Measurements from ENCODE around the gene SMU1.
A peak's percentile ranks its signal among the peaks of the same experiment; 100 is the strongest.

SMU1 gene

DNA sequence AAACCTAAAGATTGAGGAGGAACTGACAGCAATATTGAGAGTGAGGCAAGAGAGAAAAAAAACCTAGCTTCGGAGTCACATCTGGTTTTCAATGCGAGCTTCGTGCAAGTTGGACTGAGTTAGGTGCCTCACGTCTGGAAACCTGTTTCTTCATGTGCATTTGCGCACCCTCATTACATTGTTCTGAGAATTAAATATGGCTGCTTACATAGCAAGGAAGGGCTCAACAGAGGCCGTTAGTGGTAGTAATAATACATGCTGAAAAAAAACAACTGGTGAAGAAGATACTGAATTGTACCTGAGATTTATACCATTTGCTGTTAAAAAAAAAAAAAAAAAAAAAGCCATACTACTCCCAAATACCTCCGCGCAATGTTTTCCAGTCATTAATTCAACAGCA lies 32.8 kb downstream of the SMU1 start:
- no peak for DNase-seq

DNA sequence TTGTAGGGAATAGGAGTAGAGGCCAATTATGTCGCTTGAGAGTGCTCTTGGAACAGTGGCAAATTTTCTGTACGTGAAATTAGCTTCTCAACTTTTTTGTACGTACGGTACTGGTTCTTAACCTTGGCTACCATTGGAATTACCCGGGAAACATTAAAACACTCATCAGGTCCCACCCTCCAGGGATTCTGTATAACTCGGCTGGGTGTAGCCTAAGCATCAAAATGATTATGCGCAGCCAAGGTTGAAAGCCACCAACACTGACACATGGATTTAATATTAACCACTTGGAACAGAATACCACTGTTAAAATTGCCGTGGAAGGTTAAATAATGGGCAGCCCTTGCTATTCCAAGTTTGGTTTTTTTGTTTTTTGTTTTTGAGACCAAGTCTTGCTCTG lies 34.0 kb downstream of the SMU1 start:
- no peak for DNase-seq

DNA sequence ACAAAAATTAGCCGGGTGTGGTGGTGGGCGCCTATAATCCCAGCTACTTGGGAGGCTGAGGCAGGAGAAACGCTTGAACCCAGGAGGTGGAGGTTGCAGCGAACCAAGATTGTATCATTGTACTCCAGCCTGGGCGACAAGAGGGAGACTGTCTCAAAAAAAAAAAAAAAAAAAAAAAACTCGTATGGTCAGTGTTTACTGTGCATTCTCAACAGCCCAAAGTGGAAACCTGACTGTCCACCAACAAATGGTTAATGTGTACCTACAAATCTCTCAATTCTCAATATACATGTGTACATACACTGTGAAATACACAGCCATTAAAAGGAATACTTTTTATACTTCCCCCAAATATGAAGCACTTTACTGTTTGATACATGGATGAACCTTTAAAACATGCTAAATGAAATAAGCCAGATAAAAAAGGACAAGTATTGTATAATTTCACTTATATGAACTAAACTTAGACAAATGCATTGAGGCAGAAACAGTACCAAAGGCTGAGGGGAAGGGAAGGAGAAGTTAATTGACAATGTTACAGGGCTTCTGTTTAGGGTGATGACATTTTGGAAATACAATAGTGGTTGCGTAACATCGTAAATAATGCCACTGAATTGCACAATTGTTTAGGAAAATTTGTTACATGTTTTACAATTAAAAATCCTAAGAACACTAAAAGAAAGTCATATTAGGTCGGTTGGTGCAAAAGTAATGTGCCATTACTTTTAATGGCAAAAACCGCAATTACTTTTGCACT lies 34.9 kb downstream of the SMU1 start:
- DNase-seq, result no peak

DNA sequence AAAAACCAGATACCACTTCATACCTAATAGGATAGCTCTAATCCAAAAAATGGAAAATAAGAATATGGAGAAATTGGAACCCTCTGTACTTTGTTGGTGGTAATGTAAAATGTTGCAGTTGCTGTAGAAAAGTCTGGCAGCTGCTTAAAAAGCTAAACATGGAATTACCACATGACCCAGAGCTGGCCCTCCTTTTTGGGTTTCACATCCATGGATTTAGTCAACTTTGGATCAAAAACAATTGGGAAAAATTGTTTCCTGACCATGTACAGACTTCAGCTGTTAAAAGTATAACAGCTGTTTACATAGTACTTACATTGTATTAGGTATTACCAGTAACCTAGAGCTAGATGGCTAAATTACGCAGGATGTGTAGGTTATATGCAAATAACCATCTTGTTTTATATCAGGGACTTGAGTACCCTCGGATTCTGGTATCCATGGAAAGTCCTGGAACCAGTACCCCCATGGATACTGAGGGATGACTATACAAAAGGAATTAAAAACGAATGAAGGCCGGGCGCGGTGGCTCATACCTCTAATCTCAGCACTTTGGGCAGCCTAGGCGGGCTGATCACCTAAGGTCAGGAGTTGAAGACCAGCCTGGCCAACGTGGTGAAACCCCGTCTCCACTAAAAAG lies 35.6 kb downstream of the SMU1 start:
- no peak for DNase-seq

DNA sequence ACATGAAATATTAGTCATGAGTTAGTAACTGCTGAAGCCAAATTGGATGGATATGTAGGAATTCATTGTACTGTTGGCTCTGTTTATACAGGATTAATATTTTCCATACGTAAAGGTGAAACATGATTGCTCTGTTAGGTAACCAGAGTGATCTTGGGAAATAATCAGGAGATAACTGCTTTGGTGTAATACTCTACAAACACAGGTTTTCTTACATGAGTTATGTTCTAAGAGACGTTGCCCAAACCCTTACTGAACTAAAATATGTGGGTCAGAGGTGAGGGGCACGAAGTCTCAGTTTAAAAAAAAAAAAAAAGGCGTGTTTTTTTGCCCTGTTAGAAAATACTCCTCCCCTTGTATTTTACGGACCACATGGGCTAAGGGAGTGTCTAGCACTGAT lies 43.6 kb downstream of the SMU1 start:
- no peak for DNase-seq

DNA sequence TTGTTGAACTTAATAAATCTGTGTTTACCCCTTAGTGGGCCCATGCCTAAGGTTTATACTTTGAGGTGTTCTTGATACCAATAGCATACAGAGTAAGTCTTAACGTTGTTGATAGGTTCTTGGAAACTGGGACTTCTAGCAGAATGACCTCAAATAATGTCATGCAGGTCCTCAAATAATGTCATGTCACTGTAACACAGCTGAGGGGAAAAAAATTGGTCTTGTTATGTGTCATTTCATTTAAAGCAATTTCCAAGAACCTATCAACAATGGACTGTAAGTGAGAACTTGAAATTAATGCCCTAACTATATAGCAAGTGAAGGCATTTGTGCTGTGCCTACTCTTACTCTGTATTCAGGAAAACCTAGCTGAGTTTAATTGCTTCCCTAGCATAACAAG lies 44.2 kb downstream of the SMU1 start:
- no peak for DNase-seq

DNA sequence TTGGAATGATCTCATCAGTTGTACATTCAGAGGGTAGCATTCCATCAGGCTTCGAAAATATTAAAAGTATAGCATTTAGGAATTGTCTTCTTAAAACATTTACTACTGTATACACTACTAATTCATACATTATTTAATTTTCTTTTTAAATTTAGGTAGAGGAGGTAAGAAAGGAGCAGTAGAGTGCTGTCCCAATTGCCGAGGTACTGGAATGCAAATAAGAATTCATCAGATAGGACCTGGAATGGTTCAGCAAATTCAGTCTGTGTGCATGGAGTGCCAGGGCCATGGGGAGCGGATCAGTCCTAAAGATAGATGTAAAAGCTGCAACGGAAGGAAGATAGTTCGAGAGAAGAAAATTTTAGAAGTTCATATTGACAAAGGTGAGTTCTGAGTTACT lies 46.2 kb downstream of the SMU1 start:
- no peak for DNase-seq

DNA sequence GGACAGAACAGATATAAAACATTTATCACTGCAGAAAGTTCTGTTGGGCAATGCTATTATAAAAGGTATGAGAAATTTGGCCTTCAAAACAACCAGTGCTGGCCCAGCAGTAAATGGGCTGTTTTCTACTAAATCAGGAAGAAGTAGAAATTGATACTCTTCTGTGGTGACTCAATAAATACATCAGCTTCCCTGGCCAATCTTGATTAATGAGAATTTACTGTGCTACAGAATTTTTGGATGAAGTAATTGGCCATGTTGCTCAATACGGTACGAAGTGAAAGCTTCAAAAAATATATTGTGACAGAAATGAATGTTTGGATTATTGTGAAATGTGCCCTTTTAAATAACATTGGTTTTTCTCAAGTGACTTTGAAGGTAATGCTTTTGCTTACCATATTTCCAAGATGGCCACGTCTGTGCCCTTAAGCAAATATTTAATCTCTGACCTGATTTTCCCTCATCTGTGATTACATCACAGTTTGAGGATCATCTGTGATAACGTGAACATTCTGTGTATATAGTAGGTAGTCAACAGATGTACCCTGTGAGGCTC lies 47.2 kb downstream of the SMU1 start:
- DNase-seq, result no peak

DNA sequence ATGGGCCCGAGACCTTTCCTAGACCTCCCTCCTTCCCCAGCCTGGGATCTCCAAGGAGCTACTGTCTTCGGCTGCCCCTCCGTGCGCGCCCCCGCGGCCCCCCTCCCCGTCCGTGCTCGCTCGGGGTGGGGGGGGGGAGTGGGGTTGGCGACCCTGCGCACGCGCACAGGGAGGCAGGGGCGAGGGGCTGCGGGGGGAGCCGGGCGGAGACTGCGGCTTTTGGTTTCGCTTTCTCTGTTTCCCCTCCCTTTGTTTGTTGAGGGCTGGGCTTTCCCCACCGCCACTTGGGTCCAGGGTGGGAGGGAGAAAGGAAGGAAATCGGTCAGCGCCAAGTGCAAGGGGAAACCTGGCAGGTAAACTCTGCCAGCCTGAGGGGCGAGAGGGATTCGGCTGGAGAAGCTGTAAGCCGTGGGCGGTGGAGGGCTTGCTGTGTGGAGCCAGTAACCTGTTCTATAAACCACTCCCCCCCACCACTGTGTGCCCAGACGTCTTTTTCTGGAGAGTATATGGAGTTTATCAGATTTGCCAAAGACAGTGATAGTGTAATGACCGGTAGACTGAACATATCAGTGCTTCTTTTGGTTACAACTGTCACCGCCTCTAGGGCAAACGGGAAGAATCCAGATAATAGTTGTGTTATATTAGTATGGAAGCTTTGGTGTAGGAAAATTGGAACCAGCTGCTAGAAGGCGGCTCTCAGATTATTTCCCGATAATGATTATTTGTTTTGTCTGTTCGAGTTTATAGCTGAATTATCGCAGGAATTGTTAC lies 50.7 kb downstream of the SMU1 start:
- DNase-seq, result peak; percentile 85

DNA sequence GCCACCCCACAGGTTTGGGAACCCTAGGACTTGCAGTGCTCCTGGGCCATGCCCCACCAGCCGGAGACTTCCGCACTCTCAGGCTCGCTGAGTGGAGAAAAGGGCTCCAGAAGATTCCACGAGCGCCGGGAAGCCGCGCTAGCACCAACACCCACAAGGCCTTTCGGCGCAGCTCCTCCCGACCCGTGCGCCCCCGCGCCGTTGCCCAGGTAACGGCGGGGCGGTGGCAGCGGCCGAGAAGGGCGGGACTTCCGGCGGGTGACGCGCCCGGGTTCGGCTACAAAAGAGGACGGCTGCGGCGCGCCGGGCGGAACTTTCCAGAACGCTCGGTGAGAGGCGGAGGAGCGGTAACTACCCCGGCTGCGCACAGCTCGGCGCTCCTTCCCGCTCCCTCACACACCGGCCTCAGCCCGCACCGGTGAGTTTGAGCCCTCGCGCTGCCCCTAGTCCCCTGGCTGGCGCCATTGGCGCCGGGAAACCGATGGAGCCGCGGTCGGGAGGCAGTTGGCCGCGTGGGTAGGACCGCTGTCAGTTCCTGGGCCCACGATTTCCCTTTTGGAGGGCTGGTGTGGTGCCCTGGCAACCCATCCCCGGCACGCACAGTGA lies 51.4 kb downstream of the SMU1 start, which contains the start of gene DNAJA1:
Gene DNAJA1, plus strand, starts transcription at position 308 of the 606 bp plus-strand sequence. CDS start 1,212 bp downstream, outside the sequence.
- DNase-seq, result peak; percentile 95

DNA sequence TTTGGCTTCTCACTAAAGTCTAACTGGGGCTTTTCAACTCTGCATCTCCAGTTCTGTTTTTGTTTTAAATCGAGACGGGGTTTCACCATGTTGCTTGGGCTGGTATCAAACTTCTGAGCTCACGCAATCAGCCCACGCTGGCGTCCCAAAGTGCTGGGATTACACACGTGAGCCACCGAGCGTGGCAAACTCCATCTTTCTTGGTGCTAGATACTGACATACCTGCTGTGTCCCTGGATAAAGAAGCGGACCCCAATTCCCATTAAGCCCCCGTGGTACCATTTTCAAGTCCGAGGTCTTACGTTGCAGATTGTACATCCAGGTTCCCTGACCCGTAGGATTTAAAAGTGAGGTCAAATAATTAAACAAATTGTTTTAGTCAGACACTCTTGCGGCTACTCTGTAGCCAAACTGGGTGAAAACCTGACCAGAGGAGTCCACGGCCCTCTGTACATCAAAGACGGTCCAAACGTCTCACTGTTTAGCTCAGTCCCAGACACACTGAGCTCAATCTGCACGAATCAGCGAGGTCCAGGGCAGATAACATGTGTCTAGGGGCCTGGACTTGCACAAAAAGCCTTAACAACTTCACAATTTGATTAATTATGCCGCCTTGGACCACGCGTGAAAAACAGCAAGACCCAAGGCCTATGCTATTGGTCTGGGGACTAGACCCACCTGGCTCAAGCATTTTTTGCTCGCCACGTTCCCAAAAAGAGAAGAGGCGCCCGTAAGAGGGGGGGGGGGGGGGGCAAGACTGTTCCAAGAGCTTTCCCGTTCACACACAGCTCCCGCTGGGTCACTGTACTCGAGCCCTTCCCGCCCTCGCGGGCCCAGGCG lies 52.1 kb downstream of the SMU1 start:
- no peak for DNase-seq

DNA sequence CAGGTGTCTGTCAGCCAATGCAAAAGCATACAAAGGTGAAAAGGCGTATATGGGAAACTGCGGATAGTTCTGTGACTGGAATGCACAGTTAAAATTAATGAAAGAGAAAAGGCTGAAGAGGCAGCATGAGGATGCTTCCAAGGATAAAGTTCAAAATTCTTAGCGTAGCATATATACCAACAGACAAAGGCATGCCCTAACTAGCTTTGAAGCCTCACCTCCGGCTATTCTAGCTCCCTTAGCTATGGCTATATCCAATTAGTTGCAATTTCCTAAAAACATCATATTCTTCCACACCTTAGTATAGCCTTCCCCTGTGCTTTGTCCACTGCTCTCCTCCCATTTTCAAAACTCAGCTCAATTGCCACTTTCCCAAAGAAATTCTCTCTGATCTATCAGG lies 52.8 kb downstream of the SMU1 start:
- no peak for DNase-seq

DNA sequence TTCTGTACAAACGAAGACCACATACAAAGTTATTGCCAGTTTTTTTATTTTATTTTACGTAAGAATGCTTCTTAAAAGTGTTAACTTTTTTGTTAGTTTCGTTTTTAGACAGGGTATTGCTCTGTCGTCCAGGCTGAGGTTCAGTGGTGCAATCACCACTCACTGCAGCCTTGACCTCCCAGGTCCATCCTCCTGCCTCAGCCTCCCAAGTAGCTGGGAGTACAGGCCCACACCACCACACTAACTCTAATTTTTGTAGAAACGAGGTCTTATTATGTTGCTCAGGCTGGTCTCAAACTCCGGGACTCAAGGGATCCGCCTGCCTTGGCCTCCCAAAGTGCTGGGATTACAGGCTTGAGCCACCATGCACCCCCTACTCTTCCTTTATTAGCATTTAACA lies 53.7 kb downstream of the SMU1 start:
- DNase-seq, result no peak

DNA sequence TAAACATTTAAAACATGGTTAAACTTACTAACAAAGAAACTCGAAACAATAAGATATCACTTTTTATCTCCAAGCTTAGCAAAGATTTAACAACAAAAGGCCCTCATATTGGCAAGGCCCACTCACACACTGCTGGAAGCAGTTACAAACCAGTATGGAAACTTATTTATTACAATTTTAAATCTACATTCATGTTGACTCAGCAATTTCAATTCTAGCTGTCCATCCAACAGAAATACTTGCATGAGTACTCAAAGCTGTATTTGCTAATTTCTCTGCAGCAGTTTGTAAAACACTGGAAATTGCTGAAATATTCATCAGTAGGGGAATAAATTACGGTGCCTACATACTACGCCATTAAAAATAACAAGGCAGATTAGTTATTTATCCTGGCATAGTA lies 54.2 kb downstream of the SMU1 start:
- no peak for DNase-seq

DNA sequence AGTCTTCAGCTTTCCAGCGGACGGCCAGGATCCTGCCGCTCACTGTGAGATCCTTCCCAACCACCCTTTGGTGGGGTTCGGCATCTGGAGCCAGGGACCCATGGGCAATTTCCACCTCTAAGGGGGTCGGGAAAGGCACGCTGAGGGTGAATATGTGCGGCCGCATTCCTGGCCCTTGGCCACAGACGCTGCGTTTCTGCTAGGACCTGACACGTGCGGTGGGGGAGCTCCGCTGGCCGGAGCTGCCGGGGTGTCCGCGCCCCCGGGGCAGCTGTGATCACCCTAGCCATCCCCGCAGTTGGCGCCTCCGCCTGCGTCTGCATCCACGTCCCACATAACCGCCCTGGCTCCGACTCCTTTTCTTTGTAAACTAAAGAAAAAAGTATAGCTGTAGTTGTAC lies 56.7 kb downstream of the SMU1 start:
- DNase-seq, result no peak

DNA sequence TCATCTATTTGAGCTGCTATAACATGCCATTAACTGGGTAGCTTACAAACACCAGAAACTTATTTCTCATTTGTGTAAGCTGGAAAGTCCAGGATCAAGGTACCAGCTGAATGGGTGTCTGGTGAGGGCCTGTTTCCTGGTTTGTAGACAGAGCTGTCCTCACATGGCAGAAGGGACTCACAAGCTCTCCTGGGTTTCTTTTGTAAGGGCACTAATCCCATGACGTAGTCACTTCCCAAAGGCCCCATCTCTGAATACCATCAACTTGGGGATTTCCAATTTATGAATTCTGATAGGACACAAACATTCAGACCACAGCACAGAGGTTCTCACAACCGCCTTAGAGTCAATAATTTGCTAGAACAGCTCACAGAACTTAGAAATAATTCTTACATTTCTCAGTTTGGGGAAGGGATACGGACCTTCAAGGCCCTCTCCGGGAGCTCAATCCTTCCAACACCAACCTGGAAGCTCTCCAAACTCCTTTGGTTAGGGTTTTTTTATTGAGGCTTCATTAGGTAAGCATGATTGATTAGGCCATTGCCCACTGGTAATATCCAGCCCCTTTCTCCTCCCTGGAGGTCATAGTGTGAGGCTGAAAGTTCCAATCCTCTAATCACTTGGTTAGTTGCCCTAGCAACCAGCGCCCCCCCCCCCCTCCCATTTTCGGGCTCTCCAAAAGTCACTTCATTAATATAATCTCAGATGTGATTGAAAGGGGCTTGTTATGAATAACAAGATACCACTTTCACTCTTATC lies 59.0 kb downstream of the SMU1 start:
- no peak for DNase-seq

DNA sequence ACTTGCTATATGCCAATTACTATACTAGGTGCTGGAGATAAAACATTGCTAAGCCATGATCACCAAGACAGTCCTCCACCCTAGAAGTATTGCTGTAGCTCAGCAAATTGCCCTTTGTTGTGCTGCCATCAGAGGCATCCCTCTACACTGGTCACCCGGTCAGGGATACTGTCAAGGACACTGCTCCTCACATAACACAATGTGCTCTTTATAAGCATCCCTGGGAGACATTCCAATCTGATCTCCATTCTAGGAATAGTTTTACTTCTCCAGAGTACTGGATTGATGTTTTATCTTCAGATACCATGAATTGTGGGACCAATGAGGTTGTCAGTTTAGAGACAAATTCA lies 61.8 kb downstream of the SMU1 start:
- no peak for DNase-seq

DNA sequence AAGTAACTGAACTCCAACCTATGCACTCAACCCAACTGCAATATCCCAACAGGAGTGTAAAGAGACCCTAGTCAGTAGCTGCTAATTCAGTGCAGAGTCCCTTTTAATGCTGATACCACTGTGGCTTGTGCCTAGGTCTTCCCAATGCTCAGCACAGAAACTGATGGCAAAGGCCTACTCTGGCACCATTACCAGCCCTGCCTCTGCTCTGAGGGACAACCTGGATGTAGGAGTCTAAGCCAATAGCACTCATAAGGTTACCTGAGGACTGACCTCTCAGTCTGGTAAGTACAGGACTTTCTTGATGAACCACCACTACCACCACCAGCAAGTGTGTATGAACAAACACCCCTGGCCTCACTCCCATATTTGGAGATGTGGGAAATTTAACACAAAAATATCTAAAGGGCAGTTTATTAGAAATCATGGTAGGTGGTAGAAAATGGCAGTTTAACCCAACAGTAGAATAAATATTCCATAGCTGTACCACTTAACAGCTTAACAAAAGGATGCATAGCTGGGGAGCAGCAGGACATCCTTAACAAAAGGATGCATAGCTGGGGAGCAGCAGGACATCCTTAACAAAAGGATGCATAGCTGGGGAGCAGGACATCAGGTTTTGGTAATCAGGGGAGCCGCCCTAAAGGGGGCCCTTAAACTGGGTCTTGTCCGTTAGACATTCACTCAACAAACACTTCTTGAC lies 62.4 kb downstream of the SMU1 start:
- no peak for DNase-seq

DNA sequence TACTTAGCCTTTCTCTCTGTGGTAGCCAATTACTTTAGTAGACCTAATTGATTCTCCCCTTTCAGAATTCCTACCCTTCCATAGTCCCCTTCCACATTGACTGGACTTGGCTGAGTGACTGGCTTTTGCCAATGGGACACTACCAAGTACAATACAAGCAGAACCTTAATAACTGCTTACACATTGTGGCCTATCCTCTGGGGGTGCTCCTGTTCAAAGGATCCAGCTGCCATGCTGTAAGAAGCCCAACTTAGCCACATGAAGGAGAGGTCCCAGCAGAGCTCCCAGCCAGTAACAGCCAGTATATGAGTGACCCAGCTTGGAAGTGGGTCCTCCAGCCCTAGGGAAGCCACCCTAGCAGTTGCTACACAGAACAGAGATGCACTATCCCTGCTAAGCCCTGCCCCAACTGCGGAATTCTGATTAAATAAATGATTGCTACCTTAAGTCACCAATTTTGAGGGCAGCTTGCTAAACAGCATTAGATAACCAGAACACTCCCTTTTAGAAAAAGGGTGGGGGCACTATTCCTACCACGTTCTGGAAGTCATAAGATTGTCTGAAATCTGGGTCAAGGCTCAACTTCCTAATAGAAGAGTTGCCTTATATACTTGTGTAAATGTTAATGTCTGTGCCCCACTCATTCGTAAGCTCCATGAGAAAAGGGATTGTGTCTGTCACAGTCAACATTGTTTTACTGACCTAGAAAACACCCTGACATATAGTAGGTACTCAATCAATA lies 64.0 kb downstream of the SMU1 start:
- no peak for DNase-seq

DNA sequence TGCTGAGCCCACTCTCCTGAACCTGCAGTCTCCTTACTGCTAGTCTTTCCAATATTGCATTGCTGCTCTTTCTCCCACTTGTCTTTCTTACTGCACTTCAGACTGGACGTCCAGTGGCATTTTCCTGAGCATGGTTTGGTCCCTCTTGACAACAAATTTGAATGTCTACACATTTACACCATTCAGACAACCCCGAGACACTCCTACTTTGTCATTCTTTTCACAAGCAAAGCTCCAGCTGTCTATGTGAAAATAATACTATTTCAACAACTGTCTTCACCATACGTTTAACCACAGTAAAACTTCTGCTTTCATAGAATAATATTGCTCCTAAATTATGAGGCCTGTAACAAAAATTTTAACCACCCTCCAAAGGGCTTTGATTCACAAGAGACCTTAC lies 64.6 kb downstream of the SMU1 start:
- no peak for DNase-seq
